ENCODE results near the gene DCBLD1. TPM values are rescaled to one million over a fixed set of nuclear protein-coding genes. Genes with fewer than 3 reads are reported as not detected.
A peak's percentile ranks its signal among the peaks of the same experiment; 100 is the strongest.
"Not testable (repeated sequence)": the region's sequence is repeated elsewhere in the genome, so short reads cannot be mapped to it uniquely, and the experiment has no call there.

DCBLD1 gene
- 25.4 TPM for polyA plus RNA-seq (2013, experiment 1 of 2; ENCODE audit: insufficient read length)
- 20.7 TPM for polyA plus RNA-seq (2013, experiment 2 of 2; ENCODE audit: insufficient read length)

DNA sequence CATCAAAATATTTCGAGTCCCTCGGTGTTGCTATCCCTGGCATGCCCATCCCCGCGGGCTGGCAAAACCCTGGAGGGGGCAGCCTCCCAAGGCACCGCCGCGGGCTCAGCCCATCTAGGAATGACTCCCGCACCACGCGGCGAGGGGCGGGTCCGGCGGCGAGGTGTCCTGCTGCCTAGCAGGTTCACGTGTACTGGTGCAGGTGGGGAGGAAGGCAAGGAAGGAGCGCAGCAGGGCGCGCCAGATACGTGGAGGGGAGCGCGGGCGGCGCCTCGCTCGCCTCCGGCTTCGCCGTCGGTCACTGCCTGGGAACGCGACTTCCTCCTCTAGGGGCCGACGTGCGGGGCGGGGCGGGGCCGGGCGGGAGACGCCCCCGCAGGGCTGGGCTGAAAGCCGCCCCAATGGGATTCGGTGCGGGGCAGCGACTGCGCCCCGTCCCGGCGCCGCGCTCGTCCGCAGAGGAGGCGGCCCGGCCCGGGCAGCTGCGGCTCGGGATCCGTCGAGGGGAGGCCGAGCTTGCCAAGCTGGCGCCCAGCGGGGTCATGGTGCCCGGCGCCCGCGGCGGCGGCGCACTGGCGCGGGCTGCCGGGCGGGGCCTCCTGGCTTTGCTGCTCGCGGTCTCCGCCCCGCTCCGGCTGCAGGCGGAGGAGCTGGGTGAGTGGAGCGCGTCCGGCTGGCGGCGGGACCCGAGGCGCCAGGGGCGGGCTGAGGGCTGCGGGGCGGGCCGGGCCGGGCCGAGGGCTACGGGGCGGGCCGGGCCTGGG, at the start of gene DCBLD1:
Gene DCBLD1, plus strand, starts transcription at position 435 of the 764 bp plus-strand sequence. Its CDS starts 108 bp downstream, at position 543.
- peak; percentile 83 for DNase-seq

DNA sequence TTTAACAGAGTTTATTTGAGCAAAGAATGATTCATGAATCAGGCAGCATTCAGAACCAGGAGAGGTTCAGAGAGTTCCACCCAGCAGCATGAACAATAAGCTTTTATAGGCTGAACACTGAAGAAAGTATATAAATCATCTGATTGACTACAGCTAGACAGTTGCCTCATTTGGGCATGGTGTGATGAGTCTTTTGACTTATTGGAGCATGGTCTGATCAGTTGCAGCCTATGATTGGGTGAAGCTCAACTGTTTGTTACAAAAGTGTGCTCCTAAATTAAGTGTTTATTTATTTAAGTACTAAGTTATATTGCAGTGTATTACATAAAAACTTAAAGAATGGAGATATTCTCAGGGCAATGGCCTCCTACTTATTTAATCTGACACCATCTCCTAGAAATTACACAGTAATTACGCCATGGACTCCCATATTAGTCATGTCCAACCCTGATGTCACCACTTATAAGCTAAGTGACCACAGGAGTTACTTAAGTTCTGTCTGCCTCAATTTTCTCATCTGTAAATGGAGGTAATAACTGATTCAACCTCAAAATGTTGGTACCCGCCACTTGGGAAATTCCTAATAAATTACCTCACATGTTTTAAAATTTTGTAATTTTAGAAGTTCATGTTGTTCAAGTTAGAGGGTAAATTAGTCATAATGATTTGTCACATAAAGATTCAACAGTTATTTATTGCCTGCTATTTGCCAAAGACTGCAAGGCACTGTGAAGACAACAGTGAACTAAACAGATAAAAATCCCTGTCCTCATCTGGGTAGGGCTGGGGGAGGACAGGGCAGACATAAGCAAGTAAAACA, 41.6 kb upstream of the DCBLD1 start:
- peak; percentile 92 for DNase-seq

GRCh38 chr6:117441824-117442264, 40.6 kb upstream of the DCBLD1 start:
- DNase-seq = no peak

DNA sequence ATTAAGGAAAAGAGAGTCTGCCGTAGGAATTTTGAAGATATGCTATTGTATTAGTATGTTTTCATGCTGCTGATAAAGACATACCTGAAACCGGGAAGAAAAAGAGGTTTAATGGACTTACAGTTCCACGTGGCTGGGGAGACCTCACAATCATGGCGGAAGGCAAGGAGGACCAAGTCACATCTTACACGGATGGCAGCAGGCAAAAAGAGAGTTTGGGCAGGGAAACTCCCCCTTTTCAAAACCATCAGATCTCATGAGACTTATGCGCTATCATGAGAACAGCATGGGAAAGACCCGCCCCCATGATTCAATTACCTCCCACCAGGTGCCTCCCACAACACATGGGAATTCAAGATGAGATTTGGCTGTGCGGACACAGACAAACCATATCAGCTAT, 40.2 kb upstream of the DCBLD1 start:
- not testable (repeated sequence) for DNase-seq

DNA sequence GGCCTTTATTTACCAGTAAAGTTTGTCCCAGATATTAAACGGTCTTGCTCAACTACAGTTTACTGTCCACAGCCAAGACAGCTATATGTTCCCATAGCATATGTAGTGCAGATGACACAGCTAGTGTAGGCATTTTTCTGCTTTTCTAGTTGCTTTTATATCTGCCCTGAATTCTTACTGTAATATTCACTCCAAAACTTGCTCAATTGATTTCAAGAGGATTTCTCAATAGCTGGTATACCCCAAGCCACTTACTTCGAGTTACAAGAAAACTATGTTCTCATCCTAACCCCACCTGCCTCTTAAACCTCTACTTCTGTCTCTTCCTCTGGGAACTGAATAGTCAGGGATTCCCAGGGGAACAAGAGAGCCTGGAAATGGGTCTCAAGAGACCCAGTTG, 37.9 kb upstream of the DCBLD1 start:
- DNase-seq = peak; percentile 58

DNA sequence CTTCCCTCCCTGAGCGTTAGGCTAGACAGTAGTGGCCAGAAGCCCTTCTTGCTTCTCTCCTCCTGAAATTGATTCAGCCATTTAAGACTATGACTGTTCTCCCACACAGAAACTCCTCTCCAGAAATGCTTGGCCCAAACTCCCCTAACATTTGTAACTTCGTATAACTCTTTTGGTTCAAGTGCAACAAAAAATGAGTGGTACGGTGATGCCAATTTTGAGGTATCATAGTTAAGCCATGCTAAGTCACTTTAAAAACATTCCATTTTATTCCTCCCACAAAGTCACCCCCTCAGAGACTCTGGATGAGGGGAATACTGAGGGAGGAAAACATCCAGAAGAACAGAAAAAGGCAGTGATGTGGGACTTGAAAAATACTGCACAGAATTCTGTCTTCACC, 35.6 kb upstream of the DCBLD1 start:
- peak; percentile 81 for DNase-seq

- peak; percentile 45 for DNase-seq
Observed at GRCh38 chr6:117448011-117448410, 34.5 kb upstream of the DCBLD1 start.

DNA sequence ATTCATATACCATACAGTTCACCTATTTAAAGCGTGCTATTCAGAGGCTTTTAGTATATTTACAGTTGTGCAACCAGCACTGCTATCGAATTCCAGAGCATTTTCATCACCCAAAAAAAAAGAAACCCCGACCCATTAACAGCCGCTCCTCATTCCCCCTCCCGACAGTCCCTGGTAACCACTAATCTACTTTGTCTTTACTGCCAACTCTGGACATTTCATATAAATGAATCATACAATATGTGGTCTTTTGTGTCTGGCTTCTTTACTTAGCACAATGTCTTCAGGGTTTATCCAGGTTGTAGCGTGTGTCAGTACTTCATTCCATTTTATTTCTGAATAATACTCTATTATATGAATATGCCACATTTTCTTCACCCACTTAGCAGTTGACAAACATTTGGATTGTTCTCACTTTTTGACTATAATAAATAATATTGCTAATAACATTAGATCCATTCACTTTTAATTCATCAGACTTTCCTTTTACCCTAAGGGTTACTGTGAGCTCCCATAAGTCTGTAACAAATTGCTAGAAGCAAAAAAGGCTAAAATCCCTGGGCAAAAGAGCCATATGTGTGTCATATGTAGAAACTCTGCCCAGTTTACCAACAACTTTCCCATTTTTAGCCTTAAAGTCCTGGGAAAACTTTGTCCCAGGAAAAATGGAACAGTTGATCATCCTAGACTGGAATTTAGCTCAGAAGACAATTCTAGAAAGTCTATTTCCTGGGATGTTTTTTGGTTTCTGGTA, 33.6 kb upstream of the DCBLD1 start:
- peak; percentile 98 for DNase-seq

- peak; percentile 79 for DNase-seq
Observed at GRCh38 chr6:117449549-117450439, 32.7 kb upstream of the DCBLD1 start.

DNA sequence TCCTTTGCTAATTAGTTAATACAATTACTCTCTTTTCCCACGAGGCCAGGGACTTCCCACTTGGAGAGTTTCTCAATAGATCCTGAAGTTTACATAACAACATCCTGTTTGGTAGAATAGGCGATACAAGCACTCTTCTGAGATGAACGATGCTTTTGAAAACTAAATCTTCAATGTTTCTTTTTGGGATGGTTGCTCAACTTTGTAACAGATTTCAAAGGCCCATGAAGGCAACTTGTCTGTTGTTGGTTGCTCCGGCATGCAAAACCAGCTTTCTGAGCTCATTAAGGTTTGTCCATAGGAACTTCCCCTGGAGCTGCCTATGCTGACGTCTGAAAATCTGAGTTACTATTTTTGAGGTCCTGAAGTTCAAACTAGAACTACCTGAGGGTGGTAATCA, 30.8 kb upstream of the DCBLD1 start:
- no peak for DNase-seq

- DNase-seq = no peak
Observed at GRCh38 chr6:117456250-117456649, 26.2 kb upstream of the DCBLD1 start.

DNA sequence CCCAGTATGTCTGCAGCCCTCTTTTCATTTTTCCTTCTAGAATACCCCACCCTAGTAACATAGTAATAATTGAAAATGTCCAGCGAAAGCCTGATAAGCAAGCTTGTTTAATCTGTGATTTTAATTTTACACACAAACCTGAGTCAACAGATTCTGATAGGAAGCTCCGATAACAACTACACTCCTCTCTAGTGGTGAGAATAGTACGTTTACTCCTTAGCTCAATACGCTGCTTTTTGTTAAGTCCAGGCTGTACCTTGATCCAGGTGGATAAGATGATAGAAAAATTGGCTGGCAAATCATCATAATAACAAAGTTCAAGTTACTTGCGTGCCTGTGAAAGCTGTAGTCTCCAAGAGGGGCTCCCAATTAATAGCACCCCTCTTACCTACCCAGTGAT, 25.5 kb upstream of the DCBLD1 start:
- no peak for DNase-seq

DNA sequence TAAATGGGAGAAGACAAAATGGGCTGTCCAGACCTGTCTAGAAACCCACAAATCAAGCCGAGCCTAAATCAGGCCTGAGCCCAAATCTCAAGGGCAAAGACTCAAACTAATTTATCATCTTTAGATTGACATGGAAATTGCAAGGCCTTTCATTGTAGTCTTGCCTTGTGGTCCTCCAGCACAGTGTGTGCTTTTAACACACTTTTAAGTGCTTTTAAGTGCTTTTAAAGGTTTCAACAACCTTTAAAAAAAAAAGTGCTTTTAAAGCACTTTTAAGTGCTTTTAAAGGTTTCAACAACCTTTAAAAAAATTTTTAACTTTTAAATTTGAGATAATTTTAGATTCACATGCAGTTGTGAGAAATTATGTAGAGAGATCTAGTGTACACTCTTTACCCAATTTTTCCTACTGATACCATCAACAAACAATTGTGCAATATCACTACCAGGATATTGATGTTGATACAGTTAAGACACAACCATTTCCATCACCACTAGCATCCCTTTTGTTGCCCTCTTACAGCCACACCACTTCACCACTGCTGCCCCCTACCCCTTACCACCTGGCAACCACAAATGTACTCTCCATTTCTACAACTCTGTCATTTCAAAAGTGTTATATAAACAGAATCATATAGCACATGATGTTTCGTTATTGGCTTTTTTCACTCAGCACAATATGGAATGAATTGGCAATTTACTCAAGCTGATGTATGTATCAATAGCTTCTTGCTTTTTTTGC, 23.1 kb upstream of the DCBLD1 start:
- no peak for DNase-seq

- peak; percentile 87 for DNase-seq
Observed at GRCh38 chr6:117463762-117464665, 18.5 kb upstream of the DCBLD1 start.

- no peak for DNase-seq
Observed at GRCh38 chr6:117464700-117465099, 17.8 kb upstream of the DCBLD1 start.

DNA sequence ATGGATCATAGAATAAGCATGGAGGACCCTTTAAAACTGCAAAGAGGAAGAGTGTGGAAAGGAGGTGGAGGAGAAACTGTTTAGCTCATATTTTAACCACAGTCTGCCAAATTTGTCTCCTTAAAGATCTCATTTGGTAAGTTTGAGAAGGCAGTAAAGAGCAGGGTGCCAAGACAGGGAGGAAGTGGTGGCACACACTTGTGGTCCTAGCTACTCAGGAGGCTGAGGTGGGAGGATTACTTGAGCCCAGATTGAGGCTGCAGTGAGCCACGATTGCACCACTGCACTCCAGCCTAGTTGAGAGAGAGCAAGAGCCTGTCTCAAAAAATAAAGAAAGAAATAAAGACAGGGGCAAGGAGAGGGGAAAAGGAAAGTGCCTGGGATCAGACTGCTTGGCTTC, 16.8 kb upstream of the DCBLD1 start:
- DNase-seq = no peak

DNA sequence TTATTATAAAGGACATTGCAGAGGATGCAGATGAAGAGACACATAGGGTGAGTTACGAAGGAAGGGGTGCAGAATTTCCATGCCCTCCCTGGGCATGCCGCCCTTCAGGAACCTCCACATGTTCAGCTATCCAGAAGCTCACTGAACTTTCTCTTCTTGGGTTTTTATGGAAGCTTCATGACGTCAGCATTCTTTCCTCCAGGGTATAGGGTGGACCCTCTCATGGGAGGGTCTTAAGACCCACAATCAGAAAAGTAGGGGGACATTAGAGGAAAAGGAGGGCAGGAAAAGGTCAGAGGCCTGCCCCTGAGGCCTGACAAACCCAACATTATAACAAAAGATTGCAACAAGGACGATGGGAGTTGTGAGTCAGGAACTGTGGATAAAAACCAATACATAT, 14.6 kb upstream of the DCBLD1 start:
- DNase-seq = no peak

- not testable (repeated sequence) for DNase-seq
Observed at GRCh38 chr6:117468527-117468926, 13.9 kb upstream of the DCBLD1 start.

- DNase-seq = no peak
Observed at GRCh38 chr6:117469356-117469755, 13.1 kb upstream of the DCBLD1 start.

DNA sequence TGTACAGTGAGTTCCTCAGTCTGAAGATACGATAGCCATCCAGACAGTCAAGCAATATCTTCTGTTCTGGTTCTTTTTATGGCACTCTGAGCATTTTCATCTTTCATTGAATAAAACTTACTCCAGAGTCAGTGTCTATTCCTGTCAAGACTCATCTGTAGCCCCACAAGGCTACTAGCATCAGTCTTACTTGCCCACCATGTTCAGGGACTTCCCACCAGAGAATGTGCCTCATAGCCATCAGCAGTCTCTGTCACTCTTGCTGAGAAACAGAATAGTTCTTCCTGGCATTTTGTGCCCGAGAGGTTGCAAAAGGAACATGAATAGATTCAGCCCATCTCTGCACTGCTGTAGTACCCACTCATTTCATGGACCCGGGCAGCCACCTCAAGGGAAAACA, 12.7 kb upstream of the DCBLD1 start:
- no peak for DNase-seq
